Thoracic aorta (tissue), 2 donors: ENCODE data around the gene AP1G1. TPM values are rescaled to one million over a fixed set of nuclear protein-coding genes. Genes with fewer than 3 reads are reported as not detected.
"Not testable (repeated sequence)": the region's sequence is repeated elsewhere in the genome, so short reads cannot be mapped to it uniquely, and the experiment has no call there.

Source experiments
- ATAC-seq: fragments of 150-250 bp; one replicate; pipeline ENCODE4 v1.8.0; 2017; ENCODE audit warnings: low read depth; ENCODE audit not compliant: insufficient number of reproducible peaks, low FRiP score
- DNase-seq: peaks from one replicate; pipeline ENCODE4 v3.0.0-alpha.2; 2020; ENCODE audit warnings: low spot score
- H3K27ac ChIP-seq, 2 donors: fragments of 200-600 bp; sonication (generic); 1 replicate in 1 of 2; 2 replicates in 1 of 2; pipeline ENCODE4 v1.5.1; 2016; ENCODE audit warnings: mild to moderate bottlenecking in 2 of 2, moderate library complexity in 2 of 2
- H3K27me3 ChIP-seq: fragments of 200-600 bp; sonication (generic); replicated peaks from 2 replicates; pipeline ENCODE4 v1.6.0; 2016; ENCODE audit warnings: mild to moderate bottlenecking; ENCODE audit not compliant: insufficient read depth
- H3K36me3 ChIP-seq: fragments of 200-600 bp; sonication (generic); one replicate; pipeline ENCODE4 v1.5.1; 2016
- H3K4me1 ChIP-seq, 2 donors: fragments of 200-600 bp; sonication (generic); 1 replicate in 1 of 2; 2 replicates in 1 of 2; pipeline versions ENCODE4 v1.5.1 to v1.6.0; 2016; ENCODE audit warnings: low read depth in 2 of 2, mild to moderate bottlenecking in 1 of 2; ENCODE audit not compliant: control insufficient read depth in 1 of 2
- H3K4me3 ChIP-seq: fragments of 200-600 bp; sonication (generic); 2 replicates; pipeline ENCODE4 v1.5.1; 2016; ENCODE audit warnings: mild to moderate bottlenecking
- H3K9me3 ChIP-seq: fragments of 200-600 bp; sonication (generic); 2 replicates; pipeline ENCODE4 v1.5.1; 2016
- CTCF ChIP-seq: fragments of 200-600 bp; sonication (generic); IDR thresholded peaks from one replicate; pipeline ENCODE4 v1.5.1; 2019; ENCODE audit warnings: antibody characterized with exemption
- total RNA-seq, 2 donors: library from RNA; depleted of rRNA; stranded (reverse); fragments of >200 nt; gene quantifications; one replicate each; pipeline versions ENCODE4 v1.1.0 to v1.2.3, GENCODE V29; 2016

Gene AP1G1
- total RNA-seq, 2 donors from 2014 or later = 47.8 to 65.1 TPM

- Histone ChIP-seq H3K27ac (peak within 1 kb of the TSS; percentile 75 to 87), H3K27me3 (no peaks in the 10 kb centered on the region), H3K36me3 (peaks cover 22% of the 10 kb centered on the region), H3K9me3 (no peaks in the 10 kb centered on the region), H3K4me1 (peaks cover 8 to 18% of the 10 kb centered on the region in 2 donors), H3K4me3 (peak within 1 kb of the TSS; percentile 89)
- no peak for TF ChIP-seq CTCF
- ATAC-seq = peak; percentile 91
- peak; percentile 66 for DNase-seq
Measured at GRCh38 chr16:71845639-71846430, 37.2 kb upstream of the AP1G1 start, which contains the start of gene ATXN1L. ATXN1L (plus strand) TSS chr16:71845976; CDS start chr16:71849741, 3,765 bp downstream.

DNA sequence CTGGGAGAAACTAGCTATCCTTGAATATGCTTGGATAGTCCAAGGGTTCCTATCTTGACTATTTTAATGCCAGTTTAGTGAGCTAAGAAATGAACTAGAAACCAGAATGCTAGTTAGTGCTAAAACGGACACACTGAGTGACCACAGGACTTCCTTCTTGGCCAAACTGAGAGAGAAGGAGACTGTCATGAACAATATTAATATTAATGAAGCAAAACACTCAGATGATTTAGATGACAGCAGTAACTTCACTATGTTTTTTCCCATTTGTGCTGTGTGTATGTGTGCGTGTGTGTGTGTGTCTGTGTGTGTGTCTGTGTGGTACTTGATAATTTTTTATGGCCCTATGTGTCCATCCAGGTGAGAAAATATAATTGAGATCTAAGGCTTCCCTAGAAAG, 34.9 kb upstream of the AP1G1 start:
- no peak overlapping the region for H3K27ac ChIP-seq
- H3K27me3 ChIP-seq = no peaks in the 10 kb centered on the region
- DNase-seq (no peak), ATAC-seq (no peak)
- H3K9me3 ChIP-seq = no peaks in the 10 kb centered on the region
- H3K36me3 ChIP-seq = peaks cover under 1% of the 10 kb centered on the region
- peaks cover 8 to 16% of the 10 kb centered on the region in 2 donors for H3K4me1 ChIP-seq
- TF ChIP-seq CTCF = no peak
- no peak overlapping the region for H3K4me3 ChIP-seq

DNA sequence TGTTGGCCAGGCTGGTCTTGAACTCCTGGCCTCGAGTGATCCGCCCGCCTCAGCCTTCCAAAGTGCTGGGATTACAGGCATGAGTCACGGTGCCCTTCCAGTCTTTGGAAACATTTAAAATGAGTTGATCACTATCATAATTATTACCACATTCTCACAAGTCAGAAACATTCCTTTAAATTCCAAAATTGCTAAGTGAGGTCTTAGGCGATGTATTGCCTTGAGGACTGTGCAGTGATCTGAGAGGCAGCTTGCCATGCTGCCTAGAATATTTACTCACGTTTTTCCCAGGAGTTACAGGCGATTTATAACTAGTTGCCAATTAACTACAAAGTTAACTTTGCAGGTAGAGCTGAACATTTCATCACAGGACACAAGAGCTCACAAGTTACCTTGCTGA, 31.4 kb upstream of the AP1G1 start:
- Histone ChIP-seq H3K4me1 (no peaks in the 10 kb centered on the region), H3K27ac (no peak overlapping the region), H3K9me3 (no peaks in the 10 kb centered on the region), H3K4me3 (no peak overlapping the region), H3K36me3 (no peaks in the 10 kb centered on the region), H3K27me3 (no peaks in the 10 kb centered on the region)
- ATAC-seq (no peak), DNase-seq (no peak)
- TF ChIP-seq CTCF = no peak

- H3K36me3 ChIP-seq = no peaks in the 10 kb centered on the region
- no peak for TF ChIP-seq CTCF
- no peak overlapping the region for H3K27ac ChIP-seq
- no peaks in the 10 kb centered on the region for H3K27me3 ChIP-seq
- no peaks in the 10 kb centered on the region for H3K9me3 ChIP-seq
- DNase-seq (no peak), ATAC-seq (no peak)
- no peak overlapping the region for H3K4me3 ChIP-seq
- H3K4me1 ChIP-seq = no peaks in the 10 kb centered on the region
Measured at GRCh38 chr16:71837150-71837549, 28.5 kb upstream of the AP1G1 start.

DNA sequence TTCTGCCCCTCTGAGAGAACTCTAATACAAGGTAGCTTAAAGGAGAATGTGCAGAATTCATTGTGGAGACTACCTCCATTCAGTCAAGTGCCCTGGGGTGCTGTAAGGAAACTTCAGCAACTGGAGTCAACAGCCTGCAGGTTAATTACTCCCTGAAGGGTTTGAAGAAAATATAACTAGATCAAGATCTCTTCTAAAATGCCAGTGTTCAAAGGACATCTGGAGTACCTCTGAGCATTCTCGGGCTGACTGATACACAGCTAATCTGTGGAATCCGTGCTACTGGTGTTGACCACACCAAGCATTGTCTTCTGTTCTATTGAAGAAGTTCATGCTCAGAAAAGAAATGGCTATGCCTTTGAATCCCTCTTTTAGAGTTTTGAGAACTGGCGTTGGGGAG, 25.7 kb upstream of the AP1G1 start:
- Histone ChIP-seq H3K27me3 (no peaks in the 10 kb centered on the region), H3K27ac (no peak overlapping the region), H3K4me1 (no peaks in the 10 kb centered on the region), H3K36me3 (no peaks in the 10 kb centered on the region), H3K4me3 (no peak overlapping the region), H3K9me3 (no peaks in the 10 kb centered on the region)
- no peak for ATAC-seq
- no peak for DNase-seq
- TF ChIP-seq CTCF = no peak

DNA sequence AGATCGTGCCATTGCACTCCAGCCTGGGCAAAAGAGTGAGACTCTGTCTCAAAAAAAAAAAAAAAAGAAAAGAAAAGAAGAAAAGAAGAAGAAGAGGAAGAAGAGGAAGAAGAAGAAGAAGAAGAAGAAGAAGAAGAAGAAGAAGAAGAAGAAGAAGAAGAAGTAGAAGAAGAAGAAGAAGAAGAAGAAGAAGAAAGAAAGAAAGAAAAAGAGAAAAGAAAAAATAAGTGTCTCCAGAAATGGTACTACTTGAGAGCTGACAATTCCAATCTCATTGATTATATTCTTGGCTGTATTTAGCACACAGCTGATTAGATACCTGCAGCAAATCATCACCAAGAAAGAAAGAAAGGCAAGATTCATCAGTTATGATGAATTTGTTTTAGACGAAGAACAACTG, 23.5 kb upstream of the AP1G1 start:
- H3K27ac ChIP-seq, ATAC-seq, H3K4me1 ChIP-seq, H3K4me3 ChIP-seq, H3K36me3 ChIP-seq, H3K27me3 ChIP-seq, H3K9me3 ChIP-seq, DNase-seq: not testable (repeated sequence)

- H3K9me3 ChIP-seq = not testable (repeated sequence)
Measured at GRCh38 chr16:71831698-71832097, 23.1 kb upstream of the AP1G1 start.

More at GRCh38 chr16:71831698-71832097, 23.1 kb upstream of the AP1G1 start:
- H3K36me3 ChIP-seq, H3K4me1 ChIP-seq, H3K27ac ChIP-seq, ATAC-seq, H3K27me3 ChIP-seq, DNase-seq, H3K4me3 ChIP-seq: not testable (repeated sequence)
